Spinal cord (tissue), 10 donors: Measurements from ENCODE around the gene NAT14. TPM values are rescaled to one million over a fixed set of nuclear protein-coding genes. Genes with fewer than 3 reads are reported as not detected.

ENCODE experiments used
- DNase-seq, 6 donors: peaks; one replicate each; pipeline versions ENCODE4 v3.0.0 to v3.0.0-alpha.2; 2013 to 2015; ENCODE audit warnings: low spot score in 6 of 6, low read depth in 4 of 6
- H3K27ac ChIP-seq: one replicate; pipeline ENCODE4 v1.5.1; 2013; ENCODE audit warnings: low read depth, low read length, control low read depth
- H3K27me3 ChIP-seq: one replicate; pipeline ENCODE4 v1.6.1; 2013; ENCODE audit warnings: low read length; ENCODE audit not compliant: control insufficient read depth, insufficient read depth
- H3K36me3 ChIP-seq: one replicate; pipeline ENCODE4 v1.6.1; 2013; ENCODE audit warnings: low read length; ENCODE audit not compliant: control insufficient read depth, insufficient read depth
- H3K4me1 ChIP-seq: one replicate; pipeline ENCODE4 v1.6.1; 2013; ENCODE audit warnings: low read length; ENCODE audit not compliant: control insufficient read depth, insufficient read depth
- H3K4me3 ChIP-seq: one replicate; pipeline ENCODE4 v1.5.1; 2013; ENCODE audit warnings: low read depth, low read length, control low read depth
- H3K9me3 ChIP-seq: one replicate; pipeline ENCODE4 v1.6.1; 2013; ENCODE audit warnings: low read length; ENCODE audit not compliant: control insufficient read depth, insufficient read depth
- WGBS: methylation state at CpG from one replicate; pipeline ENCODE4 v1.1.5; 2013; ENCODE audit warnings: missing lambda C conversion rate; ENCODE audit not compliant: insufficient coverage; 5-methylcytosine and 5-hydroxymethylcytosine counted together
- polyA plus RNA-seq, 2 donors: library from polyadenylated mRNA; unstranded; fragments of 120-200 nt; gene quantifications; one replicate each; pipeline ENCODE4 v1.2.1, GENCODE V29; 2013; ENCODE audit not compliant: insufficient read length in 2 of 2
- total RNA-seq, 2 donors: library from RNA; depleted of rRNA in 1 of 2; stranded (reverse); fragments of 120-200 nt in 1 of 2; fragments of >200 nt in 1 of 2; gene quantifications; one replicate each; pipeline versions ENCODE4 v1.2.3 to v1.2.4, GENCODE V29; 2013 to 2014
- donor health status: healthy.

The NAT14 gene
- total and polyA plus RNA-seq, 4 donors = 16.2 to 94.0 (median 69.4) TPM

GRCh38 chr19:55508120-55508519, 23.1 kb downstream of the NAT14 start:
- Histone ChIP-seq H3K9me3 (no peaks in the 10 kb centered on the region), H3K27ac (no peak overlapping the region), H3K27me3 (no peaks in the 10 kb centered on the region), H3K4me3 (no peak overlapping the region), H3K36me3 (no peaks in the 10 kb centered on the region), H3K4me1 (peaks cover 14% of the 10 kb centered on the region)
- 80% methylated on average over 10 of the region's 10 CpGs for WGBS
- DNase-seq = no peak

- DNase-seq = peak; percentile 73 to 97 (median 84)
- Histone ChIP-seq H3K9me3 (no peaks in the 10 kb centered on the region), H3K36me3 (no peaks in the 10 kb centered on the region), H3K27me3 (no peaks in the 10 kb centered on the region), H3K27ac (peak overlapping the region; percentile 69), H3K4me1 (peaks cover 9% of the 10 kb centered on the region), H3K4me3 (peak overlapping the region; percentile 37)
- 11% methylated on average over 61 of the region's 61 CpGs for WGBS
Measured at GRCh38 chr19:55516878-55517620, 32.1 kb downstream of the NAT14 start.

GRCh38 chr19:55519451-55520311, 34.7 kb downstream of the NAT14 start:
- Histone ChIP-seq H3K9me3 (no peaks in the 10 kb centered on the region), H3K4me3 (no peak overlapping the region), H3K27me3 (no peaks in the 10 kb centered on the region), H3K4me1 (peaks cover 9% of the 10 kb centered on the region), H3K27ac (no peak overlapping the region), H3K36me3 (no peaks in the 10 kb centered on the region)
- no peak for DNase-seq
- 95% methylated on average over 8 of the region's 10 CpGs for WGBS

DNA sequence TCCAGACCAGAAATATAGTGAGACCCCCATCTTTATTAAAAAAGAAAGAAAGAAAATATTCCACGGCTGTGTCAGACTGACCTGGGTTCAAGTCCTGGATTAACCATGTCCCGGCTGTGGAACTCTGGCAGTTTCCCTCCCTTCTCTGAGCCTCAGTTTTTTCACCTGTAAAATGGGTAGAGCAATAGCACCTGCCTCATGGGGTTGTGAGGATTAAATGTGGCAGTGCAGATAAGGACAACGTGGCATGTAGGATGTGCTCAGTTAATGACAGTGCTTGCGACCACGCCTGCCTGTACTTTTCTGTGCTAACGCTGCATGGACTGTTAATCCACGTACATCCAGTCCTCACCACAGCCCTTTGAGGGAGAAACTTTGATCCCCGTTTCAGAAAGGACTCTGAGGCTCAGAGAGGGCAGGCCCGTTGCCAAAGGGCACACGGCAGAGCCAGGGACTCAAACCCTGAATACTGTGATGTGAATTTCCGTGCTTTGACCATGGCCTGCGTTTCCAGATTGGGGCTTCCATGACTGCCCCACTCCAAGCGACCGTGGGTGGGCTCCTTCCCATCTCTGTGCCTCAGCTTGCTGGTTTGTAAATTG, 35.8 kb downstream of the NAT14 start:
- H3K4me1 ChIP-seq = peaks cover 9% of the 10 kb centered on the region
- 84% methylated on average over 13 of the region's 14 CpGs for WGBS
- H3K27me3 ChIP-seq = no peaks in the 10 kb centered on the region
- no peak overlapping the region for H3K27ac ChIP-seq
- H3K9me3 ChIP-seq = no peaks in the 10 kb centered on the region
- H3K4me3 ChIP-seq = no peak overlapping the region
- H3K36me3 ChIP-seq = no peaks in the 10 kb centered on the region
- DNase-seq = no peak

DNA sequence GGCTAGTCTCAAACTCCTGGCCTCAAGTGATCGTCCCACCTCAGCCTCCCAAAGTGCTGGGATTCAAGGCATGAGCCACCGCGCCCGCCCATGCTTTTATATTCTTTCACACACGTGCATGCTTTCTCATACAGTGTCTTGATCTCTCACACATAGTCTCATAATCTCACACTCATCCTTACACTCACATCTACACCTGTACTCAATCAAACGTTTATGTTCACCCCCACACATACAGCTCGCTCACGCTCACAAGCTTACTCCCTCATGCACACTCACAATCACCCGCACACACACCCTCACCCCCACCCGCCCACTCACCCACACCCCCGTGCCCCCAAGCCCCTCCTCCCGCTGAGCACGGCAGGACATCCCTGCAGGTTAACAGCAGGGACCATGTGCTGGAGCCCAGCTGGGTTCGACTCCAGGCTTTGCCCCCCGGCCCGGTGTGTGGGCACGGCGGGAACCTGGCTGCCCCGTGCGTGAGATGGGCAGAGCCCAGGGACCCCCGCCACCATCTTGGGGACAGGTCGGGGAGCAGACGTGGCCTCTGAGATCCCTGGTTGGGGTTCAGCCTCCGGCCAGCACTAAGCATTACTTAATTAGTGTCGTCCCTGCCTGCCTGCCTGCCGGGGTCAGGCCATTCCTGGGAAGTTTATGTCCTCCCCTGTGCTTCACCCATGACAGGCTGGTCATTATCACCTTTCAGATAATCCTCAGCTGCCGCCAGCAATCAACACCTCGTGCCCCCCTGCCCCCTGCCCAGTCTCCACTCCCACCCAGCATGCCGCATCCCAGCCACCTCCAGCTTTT, 40.5 kb downstream of the NAT14 start:
- DNase-seq = no peak
- Histone ChIP-seq H3K27me3 (no peaks in the 10 kb centered on the region), H3K4me3 (no peak overlapping the region), H3K9me3 (no peaks in the 10 kb centered on the region), H3K4me1 (peaks cover 12% of the 10 kb centered on the region), H3K36me3 (peaks cover 3% of the 10 kb centered on the region), H3K27ac (no peak overlapping the region)
- 49% methylated on average over 26 of the region's 29 CpGs for whole genome bisulfite sequencing

DNA sequence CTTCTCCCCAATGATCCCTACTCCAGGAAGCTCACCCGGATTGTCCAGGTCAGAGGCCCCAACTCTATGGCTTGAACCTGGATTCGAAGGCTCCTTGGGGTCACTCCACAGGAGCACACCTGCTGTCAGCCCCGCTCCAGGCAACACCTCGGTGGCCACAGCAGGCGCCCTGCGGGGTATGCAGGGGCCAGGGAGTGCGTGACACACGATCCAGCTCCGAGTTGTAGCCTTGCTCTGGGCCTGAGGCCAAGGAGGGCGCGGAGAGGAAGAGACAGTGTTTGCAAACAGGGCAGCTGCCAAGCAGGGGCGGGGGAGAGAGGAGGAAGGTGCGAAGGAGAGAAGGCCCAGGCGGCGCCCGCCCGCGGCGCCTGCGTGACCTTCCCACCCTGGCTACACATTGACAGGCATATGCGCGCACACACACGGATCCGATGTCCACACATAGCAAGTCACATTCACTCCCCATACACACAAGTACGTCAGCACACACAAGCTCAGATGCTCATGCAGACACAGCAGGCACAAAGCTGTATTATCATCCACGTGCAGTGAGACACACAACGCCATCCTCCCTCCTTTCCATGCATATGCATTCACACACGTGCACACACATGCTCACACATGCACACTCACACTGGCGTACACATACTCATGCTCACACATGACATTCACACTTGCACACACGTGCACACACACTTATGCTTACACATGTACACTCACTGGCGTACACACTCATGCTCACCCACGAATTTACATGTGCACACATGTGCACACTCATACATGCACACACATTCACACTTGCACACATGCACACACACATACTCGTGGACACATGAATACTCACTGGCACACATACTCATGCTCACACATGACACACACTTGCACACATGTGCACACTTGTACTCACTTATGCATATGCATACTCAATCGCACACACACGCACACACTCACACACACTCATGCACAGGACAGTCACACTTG, 41.5 kb downstream of the NAT14 start:
- peaks cover 12% of the 10 kb centered on the region for H3K4me1 ChIP-seq
- DNase-seq = peak in 2 of 6 donors; percentile 15 to 66
- H3K4me3 ChIP-seq = no peak overlapping the region
- H3K36me3 ChIP-seq = peaks cover 3% of the 10 kb centered on the region
- WGBS = 43% methylated on average over 32 of the region's 35 CpGs
- no peak overlapping the region for H3K27ac ChIP-seq
- no peaks in the 10 kb centered on the region for H3K9me3 ChIP-seq
- no peaks in the 10 kb centered on the region for H3K27me3 ChIP-seq

DNA sequence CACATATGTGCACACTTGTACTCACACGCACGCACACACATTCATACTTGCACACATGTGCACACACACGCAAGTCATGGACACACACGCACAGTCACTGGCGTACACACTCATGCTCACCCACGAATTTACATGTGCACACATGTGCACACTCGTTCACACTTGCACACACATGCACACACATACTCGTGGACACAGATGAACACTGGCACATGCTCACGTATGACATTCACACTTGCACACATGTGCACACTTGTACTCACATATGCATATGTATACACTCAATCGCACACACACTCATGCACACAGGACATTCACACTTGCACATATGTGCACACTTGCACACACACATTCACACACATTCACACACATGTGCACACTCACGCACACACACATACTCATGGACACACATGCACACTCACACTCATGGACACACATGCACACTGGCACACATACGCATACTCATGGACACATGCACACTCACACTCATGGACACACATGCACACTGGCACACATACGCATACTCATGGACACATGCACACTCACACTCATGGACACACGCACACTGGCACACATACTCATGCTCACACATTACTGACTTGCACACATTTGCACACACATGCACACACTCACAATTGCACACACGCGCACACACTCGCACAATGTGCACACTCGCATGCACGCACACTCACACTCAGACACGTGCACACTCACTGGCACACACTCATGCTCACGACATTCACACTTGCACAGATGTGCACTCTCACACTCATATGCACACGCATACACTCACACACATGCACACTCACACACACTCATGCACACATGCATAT, 42.4 kb downstream of the NAT14 start:
- Histone ChIP-seq H3K36me3 (peaks cover 3% of the 10 kb centered on the region), H3K27me3 (no peaks in the 10 kb centered on the region), H3K4me3 (no peak overlapping the region), H3K9me3 (no peaks in the 10 kb centered on the region), H3K4me1 (peaks cover 12% of the 10 kb centered on the region), H3K27ac (no peak overlapping the region)
- DNase-seq = no peak
- WGBS = 90% methylated on average over 21 of the region's 22 CpGs
